ENCODE data around the gene ZNF407. TPM values are rescaled to one million over a fixed set of nuclear protein-coding genes. Genes with fewer than 3 reads are reported as not detected.

The ZNF407 gene
- total RNA-seq, 1 experiment from 2014 or later = 7.6 TPM

DNA sequence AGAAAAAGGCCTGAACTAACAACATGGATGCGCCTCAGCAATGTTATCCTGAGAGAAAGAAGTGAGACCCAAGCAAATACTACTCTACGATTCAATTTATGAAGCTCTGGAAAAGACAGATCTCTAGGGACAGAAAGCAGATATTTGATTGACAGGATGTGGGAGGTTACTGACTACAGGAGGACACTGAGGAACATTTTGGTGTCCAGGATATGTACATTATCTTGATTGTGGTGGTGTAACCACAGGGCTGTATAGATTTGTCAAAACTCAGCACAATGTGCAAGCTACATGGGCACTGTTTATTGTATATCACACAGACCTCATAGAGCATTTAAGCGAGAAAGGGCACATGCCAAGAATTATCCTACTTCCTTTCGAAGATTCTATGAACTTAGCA, 391.5 kb downstream of the ZNF407 start:
- H3K4me2 ChIP-seq (ENCODE audit: low read length) = no peak overlapping the region
- H3K9me3 ChIP-seq (ENCODE audit: control insufficient read depth in 1 of 2, insufficient read depth in 1 of 2, low read depth in 1 of 2, low read length in 2 of 2) = no peaks in the 10 kb centered on the region
- ChIA-PET RAD21 (ENCODE audit: low non-redundant PET in 1 of 2, low total read pairs in 2 of 2, uncharacterized antibody in 2 of 2, unreplicated experiment in 2 of 2) (no interaction called here), POLR2A (no interaction called here), CTCF (no interaction called here)
- no peaks in the 10 kb centered on the region for H3K36me3 ChIP-seq (ENCODE audit: control insufficient read depth in 1 of 2, insufficient read depth in 2 of 2, low read length in 2 of 2)
- 0 out of 4 replicates have a peak, but pooled peaks cover 0 to under 1% of the 10 kb centered on the region in 2 experiments for H3K4me1 ChIP-seq (ENCODE audit: control insufficient read depth in 1 of 2, insufficient read depth in 2 of 2, low read length in 2 of 2)
- BruUV-seq (replicated peaks) = no TSS peak
- H2AFZ ChIP-seq (ENCODE audit: low read depth, low read length, poor library complexity, severe bottlenecking) = no peak overlapping the region
- DNase-seq (ENCODE audit: low read depth, low spot score) (no peak), ATAC-seq (no peak)
- H3K9me2 ChIP-seq (ENCODE audit: insufficient read depth) = no peaks in the 10 kb centered on the region
- no peaks in the 10 kb centered on the region for H3K79me2 ChIP-seq (ENCODE audit: insufficient read depth, low read length)
- intact Hi-C loops (cut with micrococcal nuclease) = no loop called here
- H3K4me3 ChIP-seq (replicated peaks in 1 of 2; ENCODE audit: low read depth in 1 of 2, low read length in 2 of 2) = no peak overlapping the region
- no peaks in the 10 kb centered on the region for H4K20me1 ChIP-seq (ENCODE audit: insufficient read depth)
- H3K27ac ChIP-seq (ENCODE audit: low read depth, low read length) = no peak overlapping the region
- H3K27me3 ChIP-seq (ENCODE audit: insufficient read depth, low read length) = no peaks in the 10 kb centered on the region
- no peak overlapping the region for H3K9ac ChIP-seq (ENCODE audit: low read length)
- TF ChIP-seq, protein P1, sequence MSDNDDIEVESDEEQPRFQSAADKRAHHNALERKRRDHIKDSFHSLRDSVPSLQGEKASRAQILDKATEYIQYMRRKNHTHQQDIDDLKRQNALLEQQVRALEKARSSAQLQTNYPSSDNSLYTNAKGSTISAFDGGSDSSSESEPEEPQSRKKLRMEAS (IDR thresholded peaks at IDR 0.05) = no peak
- TF ChIP-seq, protein P2, sequence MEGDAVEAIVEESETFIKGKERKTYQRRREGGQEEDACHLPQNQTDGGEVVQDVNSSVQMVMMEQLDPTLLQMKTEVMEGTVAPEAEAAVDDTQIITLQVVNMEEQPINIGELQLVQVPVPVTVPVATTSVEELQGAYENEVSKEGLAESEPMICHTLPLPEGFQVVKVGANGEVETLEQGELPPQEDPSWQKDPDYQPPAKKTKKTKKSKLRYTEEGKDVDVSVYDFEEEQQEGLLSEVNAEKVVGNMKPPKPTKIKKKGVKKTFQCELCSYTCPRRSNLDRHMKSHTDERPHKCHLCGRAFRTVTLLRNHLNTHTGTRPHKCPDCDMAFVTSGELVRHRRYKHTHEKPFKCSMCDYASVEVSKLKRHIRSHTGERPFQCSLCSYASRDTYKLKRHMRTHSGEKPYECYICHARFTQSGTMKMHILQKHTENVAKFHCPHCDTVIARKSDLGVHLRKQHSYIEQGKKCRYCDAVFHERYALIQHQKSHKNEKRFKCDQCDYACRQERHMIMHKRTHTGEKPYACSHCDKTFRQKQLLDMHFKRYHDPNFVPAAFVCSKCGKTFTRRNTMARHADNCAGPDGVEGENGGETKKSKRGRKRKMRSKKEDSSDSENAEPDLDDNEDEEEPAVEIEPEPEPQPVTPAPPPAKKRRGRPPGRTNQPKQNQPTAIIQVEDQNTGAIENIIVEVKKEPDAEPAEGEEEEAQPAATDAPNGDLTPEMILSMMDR (IDR thresholded peaks at IDR 0.05 in 2 of 3, conservative IDR thresholded peaks at IDR 0.05 in 1 of 3; ENCODE audit: borderline replicate concordance in 1 of 3, insufficient read depth in 1 of 3, low read depth in 2 of 3, low read length in 2 of 3) = no peak
- TF ChIP-seq YY1 (IDR thresholded peaks at IDR 0.05; ENCODE audit: extremely low read depth, insufficient replicate concordance, low read depth, low read length) (no peak), CBX3 (IDR thresholded peaks at IDR 0.05; ENCODE audit: low read depth) (no peak), JUND (IDR thresholded peaks at IDR 0.05) (no peak), EGR1 (IDR thresholded peaks at IDR 0.05; ENCODE audit: low read depth) (no peak), RAD21 (IDR thresholded peaks at IDR 0.05; ENCODE audit: low read depth) (no peak), ZFX (IDR thresholded peaks at IDR 0.05) (no peak), EZH2 (IDR thresholded peaks at IDR 0.05) (no peak), EZH2phosphoT487 (IDR thresholded peaks at IDR 0.05; ENCODE audit: borderline replicate concordance) (no peak), SRF (IDR thresholded peaks at IDR 0.05; ENCODE audit: low read depth) (no peak)
